CD4-positive, alpha-beta T cell treated with Interleukin-15 for 4 hours (primary cell): ENCODE results near the gene NYAP1.

ENCODE experiments used
- DNase-seq: peaks from one replicate; pipeline ENCODE4 v3.0.0-alpha.2; 2020; ENCODE audit warnings: low spot score

NYAP1 gene

GRCh38 chr7:100457033-100457432 is 26.7 kb upstream of the NYAP1 start:
- no peak for DNase-seq

GRCh38 chr7:100464210-100464660 is 19.5 kb upstream of the NYAP1 start, which contains the start of gene SPACDR:
TSS of gene SPACDR (minus strand) at chr7:100464260. CDS start at chr7:100464025, 235 bp downstream.
- DNase-seq, result no peak

GRCh38 chr7:100464791-100465190 is 18.9 kb upstream of the NYAP1 start:
- no peak for DNase-seq

- no peak for DNase-seq
Observed at GRCh38 chr7:100465299-100465698, 18.4 kb upstream of the NYAP1 start.

GRCh38 chr7:100465702-100466311 is 17.9 kb upstream of the NYAP1 start:
- DNase-seq, result no peak

GRCh38 chr7:100466653-100467605 is 16.8 kb upstream of the NYAP1 start:
- no peak for DNase-seq

GRCh38 chr7:100467638-100468373 is 15.9 kb upstream of the NYAP1 start:
- no peak for DNase-seq

- DNase-seq, result peak; percentile 78
Observed at GRCh38 chr7:100469227-100470044, 14.3 kb upstream of the NYAP1 start.

GRCh38 chr7:100471021-100471420 is 12.7 kb upstream of the NYAP1 start:
- no peak for DNase-seq

GRCh38 chr7:100472121-100472851 is 11.4 kb upstream of the NYAP1 start:
- DNase-seq, result no peak

- no peak for DNase-seq
Observed at GRCh38 chr7:100472854-100473499, 10.8 kb upstream of the NYAP1 start.

GRCh38 chr7:100475549-100475948 is 8.2 kb upstream of the NYAP1 start:
- no peak for DNase-seq

GRCh38 chr7:100476101-100476780 is 7.5 kb upstream of the NYAP1 start:
- DNase-seq, result no peak

- no peak for DNase-seq
Observed at GRCh38 chr7:100476903-100477870, 6.5 kb upstream of the NYAP1 start.

- no peak for DNase-seq
Observed at GRCh38 chr7:100477871-100478267, 5.9 kb upstream of the NYAP1 start.

GRCh38 chr7:100478958-100479660 is 4.6 kb upstream of the NYAP1 start, which contains the start of gene TSC22D4:
TSS of gene TSC22D4 (minus strand) at chr7:100479214. CDS start at chr7:100478038, 1,176 bp downstream.
- DNase-seq, result peak; percentile 94

GRCh38 chr7:100481466-100481865 is 2.3 kb upstream of the NYAP1 start:
- DNase-seq, result no peak

- no peak for DNase-seq
Observed at GRCh38 chr7:100482728-100483089, 1.0 kb upstream of the NYAP1 start.
